HEK293T (cell line): ENCODE measurements around the gene RBM46.

Experiments
- ARNT ChIP-seq: fragments of 450-650 bp; IDR thresholded peaks from 2 replicates; pipeline ENCODE4 v1.6.1; 2017; ENCODE audit warnings: mild to moderate bottlenecking
- ELF4 ChIP-seq: fragments of 450-650 bp; IDR thresholded peaks from 2 replicates; pipeline ENCODE4 v1.6.1; 2017; ENCODE audit warnings: antibody characterized with exemption
- FOXK2 ChIP-seq: fragments of 450-650 bp; IDR thresholded peaks from 2 replicates; pipeline ENCODE4 v1.6.1; 2016; ENCODE audit warnings: mild to moderate bottlenecking
- HDGF ChIP-seq: fragments of 450-650 bp; IDR thresholded peaks from 2 replicates; pipeline ENCODE4 v1.6.1; 2017; ENCODE audit warnings: antibody characterized with exemption, borderline replicate concordance
- SP1 ChIP-seq: fragments of 450-650 bp; IDR thresholded peaks from 2 replicates; pipeline ENCODE4 v1.6.1; 2017
- TARDBP ChIP-seq: fragments of 450-650 bp; IDR thresholded peaks from 2 replicates; pipeline ENCODE4 v1.6.1; 2016

DNA sequence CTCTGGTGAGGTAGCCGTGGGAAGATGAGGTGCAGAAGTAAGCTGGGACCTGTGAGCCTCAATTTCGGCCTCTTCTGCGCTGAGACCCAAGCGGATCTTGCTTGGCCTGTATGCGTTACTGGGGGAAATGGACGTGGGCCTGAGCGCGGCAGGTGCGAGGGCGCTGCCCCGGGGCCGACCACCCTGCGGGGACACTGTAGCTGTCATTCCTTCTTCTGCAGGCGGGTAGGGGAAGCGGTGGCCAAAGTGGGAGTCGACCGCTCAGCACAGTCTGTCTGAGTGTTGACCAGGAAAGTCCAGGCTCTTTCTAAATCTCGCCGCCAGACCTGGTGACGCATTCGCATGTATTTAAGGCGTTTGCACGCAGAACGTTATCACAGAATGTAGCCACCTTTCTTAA, 40.6 kb upstream of the RBM46 start:
- TF ChIP-seq ELF4, result no peak
- TF ChIP-seq SP1, result no peak
- no peak for TF ChIP-seq FOXK2
- TF ChIP-seq TARDBP, result no peak
- no peak for TF ChIP-seq ARNT
- no peak for TF ChIP-seq HDGF
